Measurements from ENCODE around the gene C3orf70.

- no peak for TF ChIP-seq CTCF (IDR thresholded peaks at IDR 0.05)
- no peak for TF ChIP-seq ZFX (IDR thresholded peaks at IDR 0.05; ENCODE audit: borderline replicate concordance)
Measured at GRCh38 chr3:185058796-185059195, 94.1 kb downstream of the C3orf70 start.

All from 22Rv1 (cell line).